Activated CD4-positive, alpha-beta memory T cell treated with anti-CD3 and anti-CD28 coated beads for 36 hours (primary cell): ENCODE data around the gene SMO. TPM values are rescaled to one million over a fixed set of nuclear protein-coding genes. Genes with fewer than 3 reads are reported as not detected.

Experiments
- CTCF ChIA-PET: fragments of 350-600 bp; sonication (Branson Sonifier 250); formaldehyde crosslinking; loops from one replicate; lab custom pipeline; 2021; ENCODE audit warnings: antibody characterized with exemption, inconsistent platforms; lab: Charles Lee
- POLR2A ChIA-PET: fragments of 350-600 bp; sonication (Branson Sonifier 250); formaldehyde crosslinking; loops from one replicate; lab custom pipeline; 2021; ENCODE audit warnings: antibody characterized with exemption; lab: Charles Lee
- DNase-seq: peaks from one replicate; pipeline ENCODE4 v3.0.0-alpha.2; 2020
- H3K27ac Mint-ChIP-seq: one replicate; pipeline ENCODE4 v1.8.0; 2021; ENCODE audit warnings: mixed read lengths
- H3K27me3 Mint-ChIP-seq: one replicate; pipeline ENCODE4 v1.8.0; 2021; ENCODE audit warnings: mixed read lengths
- H3K36me3 Mint-ChIP-seq: one replicate; pipeline ENCODE4 v1.8.0; 2021; ENCODE audit warnings: mixed read lengths
- H3K4me1 Mint-ChIP-seq: one replicate; pipeline ENCODE4 v1.8.0; 2021; ENCODE audit warnings: low read depth, mixed read lengths
- H3K4me3 Mint-ChIP-seq: one replicate; pipeline ENCODE4 v1.8.0; 2021; ENCODE audit warnings: mild to moderate bottlenecking, mixed read lengths
- H3K9me3 Mint-ChIP-seq: one replicate; pipeline ENCODE4 v1.8.0; 2021; ENCODE audit warnings: mixed read lengths
- intact Hi-C: fragments of 100-400 bp; cut with micrococcal nuclease; formaldehyde crosslinking; loops from one replicate; pipeline ENCODE4 v1.15.1; 2023
- total RNA-seq, 2 experiments: library from RNA; stranded (reverse); gene quantifications; one replicate each; pipeline ENCODE4 v1.2.3, GENCODE V29; 2021

SMO gene
- total RNA-seq, 2 experiments from 2014 or later: 0.12 to 0.21 TPM

GRCh38 chr7:129160161-129160905, 28.1 kb upstream of the SMO start:
- Mint-ChIP-seq H3K36me3 (no peaks in the 10 kb centered on the region), H3K4me3 (no peak overlapping the region), H3K9me3 (no peaks in the 10 kb centered on the region), H3K4me1 (peaks cover 5% of the 10 kb centered on the region), H3K27me3 (no peaks in the 10 kb centered on the region), H3K27ac (no peak overlapping the region)
- intact Hi-C loops: no loop called here
- ChIA-PET POLR2A (no interaction called here), CTCF (interaction anchor here (1.0 kb wide), 1 partner anchor 50 kb away, joined by 5 read pairs; no protein-coding TSS in a partner anchor)
- DNase-seq: no peak

- DNase-seq: no peak
- no peak overlapping the region for H3K4me3 Mint-ChIP-seq
- H3K9me3 Mint-ChIP-seq: no peaks in the 10 kb centered on the region
- H3K36me3 Mint-ChIP-seq: no peaks in the 10 kb centered on the region
- no peaks in the 10 kb centered on the region for H3K27me3 Mint-ChIP-seq
- ChIA-PET CTCF (interaction anchor here (0.6 to 3.7 kb wide), 4 partner anchors 25 to 136 kb away, joined by 3 to 66 read pairs (median 15); no protein-coding TSS in a partner anchor), POLR2A (no interaction called here)
- H3K4me1 Mint-ChIP-seq: peaks cover 5% of the 10 kb centered on the region
- no peak overlapping the region for H3K27ac Mint-ChIP-seq
- intact Hi-C loops: no loop called here
Measured at GRCh38 chr7:129161524-129162225, 26.8 kb upstream of the SMO start.

- CTCF ChIA-PET: interaction anchor here (0.6 to 3.7 kb wide), 10 partner anchors 12 to 109 kb away, joined by 3 to 66 read pairs (median 16); partner anchors contain the start of gene TSPAN33
- H3K9me3 Mint-ChIP-seq: no peaks in the 10 kb centered on the region
Measured at GRCh38 chr7:129162732-129163131, 25.7 kb upstream of the SMO start.

GRCh38 chr7:129163875-129164544, 24.4 kb upstream of the SMO start:
- POLR2A ChIA-PET: no interaction called here
- intact Hi-C loops: loop anchor here (1.0 kb wide), 1 partner anchor 46 kb away; no protein-coding TSS in a partner anchor
- no peaks in the 10 kb centered on the region for H3K9me3 Mint-ChIP-seq
- no peak overlapping the region for H3K4me3 Mint-ChIP-seq
- H3K27ac Mint-ChIP-seq: no peak overlapping the region
- DNase-seq: no peak
- CTCF ChIA-PET: interaction anchor here (0.6 to 3.7 kb wide), 59 partner anchors 9 to 452 kb away, joined by 3 to 66 read pairs (median 4); partner anchors contain the start of genes AHCYL2, CALU, TNPO3 and TSPAN33
- peaks cover 14% of the 10 kb centered on the region for H3K27me3 Mint-ChIP-seq
- no peaks in the 10 kb centered on the region for H3K36me3 Mint-ChIP-seq
- peaks cover 7% of the 10 kb centered on the region for H3K4me1 Mint-ChIP-seq

More at GRCh38 chr7:129162732-129163131, 25.7 kb upstream of the SMO start:
- H3K36me3 Mint-ChIP-seq: no peaks in the 10 kb centered on the region
- H3K27me3 Mint-ChIP-seq: peaks cover 4% of the 10 kb centered on the region
- H3K27ac Mint-ChIP-seq: no peak overlapping the region
- no peak for DNase-seq
- peaks cover 5% of the 10 kb centered on the region for H3K4me1 Mint-ChIP-seq
- intact Hi-C loops: no loop called here
- POLR2A ChIA-PET: no interaction called here
- no peak overlapping the region for H3K4me3 Mint-ChIP-seq

- intact Hi-C loops: no loop called here
- no peak overlapping the region for H3K27ac Mint-ChIP-seq
- peak; percentile 35 for DNase-seq
- no peak overlapping the region for H3K4me3 Mint-ChIP-seq
- peaks cover 16% of the 10 kb centered on the region for H3K4me1 Mint-ChIP-seq
- CTCF ChIA-PET: interaction anchor here (1.3 to 3.5 kb wide), 3 partner anchors 41 to 51 kb away, joined by 5 to 13 read pairs (median 11); no protein-coding TSS in a partner anchor
- POLR2A ChIA-PET: no interaction called here
- no peaks in the 10 kb centered on the region for H3K36me3 Mint-ChIP-seq
- H3K9me3 Mint-ChIP-seq: no peaks in the 10 kb centered on the region
- H3K27me3 Mint-ChIP-seq: peaks cover 15% of the 10 kb centered on the region
Measured at GRCh38 chr7:129166745-129167144, 21.7 kb upstream of the SMO start.

- H3K36me3 Mint-ChIP-seq: no peaks in the 10 kb centered on the region
- peaks cover 16% of the 10 kb centered on the region for H3K4me1 Mint-ChIP-seq
- peak overlapping the region; percentile 12 for H3K4me3 Mint-ChIP-seq
- no peak for DNase-seq
- intact Hi-C loops: no loop called here
- H3K27me3 Mint-ChIP-seq: peaks cover 15% of the 10 kb centered on the region
- H3K27ac Mint-ChIP-seq: no peak overlapping the region
- H3K9me3 Mint-ChIP-seq: no peaks in the 10 kb centered on the region
- ChIA-PET CTCF (interaction anchor here (1.4 to 3.5 kb wide), 3 partner anchors 43 to 208 kb away, joined by 3 to 13 read pairs (median 11); no protein-coding TSS in a partner anchor), POLR2A (no interaction called here)
Measured at GRCh38 chr7:129167817-129168216, 20.6 kb upstream of the SMO start.

GRCh38 chr7:129168231-129169021, 20.0 kb upstream of the SMO start:
- no peak for DNase-seq
- peak overlapping the region; percentile 18 for H3K4me3 Mint-ChIP-seq
- peaks cover 15% of the 10 kb centered on the region for H3K4me1 Mint-ChIP-seq
- ChIA-PET CTCF (interaction anchor here (1.4 to 3.5 kb wide), 3 partner anchors 42 to 208 kb away, joined by 3 to 13 read pairs (median 11); no protein-coding TSS in a partner anchor), POLR2A (no interaction called here)
- no peaks in the 10 kb centered on the region for H3K36me3 Mint-ChIP-seq
- intact Hi-C loops: no loop called here
- H3K27me3 Mint-ChIP-seq: peaks cover 15% of the 10 kb centered on the region
- H3K27ac Mint-ChIP-seq: no peak overlapping the region
- no peaks in the 10 kb centered on the region for H3K9me3 Mint-ChIP-seq

GRCh38 chr7:129169171-129169671, 19.2 kb upstream of the SMO start:
- intact Hi-C loops: no loop called here
- H3K27me3 Mint-ChIP-seq: peaks cover 15% of the 10 kb centered on the region
- ChIA-PET POLR2A (no interaction called here), CTCF (interaction anchor here (1.2 to 3.5 kb wide), 2 partner anchors 31 to 41 kb away, joined by 3 to 13 read pairs; no protein-coding TSS in a partner anchor)
- no peak overlapping the region for H3K27ac Mint-ChIP-seq
- H3K36me3 Mint-ChIP-seq: no peaks in the 10 kb centered on the region
- no peaks in the 10 kb centered on the region for H3K9me3 Mint-ChIP-seq
- peak overlapping the region; percentile 57 for H3K4me3 Mint-ChIP-seq
- peaks cover 11% of the 10 kb centered on the region for H3K4me1 Mint-ChIP-seq
- peak; percentile 40 for DNase-seq

GRCh38 chr7:129169686-129170440, 18.6 kb upstream of the SMO start:
- Mint-ChIP-seq H3K27ac (no peak overlapping the region), H3K36me3 (no peaks in the 10 kb centered on the region), H3K27me3 (peaks cover 20% of the 10 kb centered on the region), H3K4me1 (peaks cover 11% of the 10 kb centered on the region), H3K4me3 (peak overlapping the region; percentile 57), H3K9me3 (no peaks in the 10 kb centered on the region)
- intact Hi-C loops: loop anchor here (2.0 kb wide), 1 partner anchor 47 kb away; no protein-coding TSS in a partner anchor
- peak; percentile 64 for DNase-seq
- CTCF ChIA-PET: interaction anchor here (1.2 to 3.5 kb wide), 2 partner anchors 30 to 40 kb away, joined by 3 to 13 read pairs; no protein-coding TSS in a partner anchor
- POLR2A ChIA-PET: no interaction called here

GRCh38 chr7:129170441-129171021, 17.9 kb upstream of the SMO start:
- Mint-ChIP-seq H3K9me3 (no peaks in the 10 kb centered on the region), H3K4me1 (peaks cover 11% of the 10 kb centered on the region), H3K4me3 (no peak overlapping the region), H3K36me3 (no peaks in the 10 kb centered on the region), H3K27ac (no peak overlapping the region), H3K27me3 (peaks cover 20% of the 10 kb centered on the region)
- no peak for DNase-seq
- intact Hi-C loops: loop anchor here (2.0 kb wide), 1 partner anchor 48 kb away; no protein-coding TSS in a partner anchor
- POLR2A ChIA-PET: no interaction called here
- CTCF ChIA-PET: no interaction called here
